K562 (cell line): ENCODE data around the gene C1D. TPM values are rescaled to one million over a fixed set of nuclear protein-coding genes. Genes with fewer than 3 reads are reported as not detected.

Source experiments
- ARID2 ChIP-seq: fragments of 450-650 bp; IDR thresholded peaks from 2 replicates; pipeline ENCODE4 v1.6.1; 2017; ENCODE audit warnings: antibody characterized with exemption, mild to moderate bottlenecking
- BACH1 ChIP-seq: fragments of 200-800 bp; sonication (Bioruptor generic); IDR thresholded peaks from 2 replicates; pipeline ENCODE4 v1.6.1; 2016; ENCODE audit warnings: missing genetic modification characterization, missing compliant biosample characterization
- BCOR ChIP-seq: fragments of 450-650 bp; IDR thresholded peaks from 2 replicates; pipeline ENCODE4 v1.6.1; 2016
- BRF2 ChIP-seq: IDR thresholded peaks from 3 replicates; pipeline ENCODE4 v1.6.1; 2011; ENCODE audit warnings: borderline replicate concordance, mild to moderate bottlenecking; ENCODE audit not compliant: insufficient read length, insufficient read depth
- CHD1 ChIP-seq: fragments of 200-600 bp; sonication (generic); IDR thresholded peaks from one replicate; pipeline ENCODE4 v1.6.1; 2012; ENCODE audit warnings: mild to moderate bottlenecking, moderate library complexity, low read length, inconsistent platforms
- ELF1 ChIP-seq: fragments of 200-800 bp; sonication (Bioruptor generic); IDR thresholded peaks from 2 replicates; pipeline ENCODE4 v1.6.1; 2016; ENCODE audit warnings: missing genetic modification characterization, missing compliant biosample characterization
- ETV6 ChIP-seq, 3 experiments: fragments of 150-350 bp in 1 of 3; sonication (generic) in 1 of 3; formaldehyde crosslinking in 1 of 3; IDR thresholded peaks; 2 replicates each; pipeline versions ENCODE4 v1.6.1 to v1.8.0; 2014 to 2022; ENCODE audit warnings: borderline replicate concordance in 2 of 3, low read depth in 2 of 3, antibody characterized with exemption in 1 of 3, low read length in 1 of 3, mild to moderate bottlenecking in 1 of 3, missing genetic modification reagents in 1 of 3
- GMEB1 ChIP-seq: fragments of 250-450 bp; sonication (Bioruptor Pico); IDR thresholded peaks from 2 replicates; pipeline ENCODE4 v1.4.0; 2020; ENCODE audit warnings: mild to moderate bottlenecking
- HDAC2 ChIP-seq: fragments of 450-650 bp; IDR thresholded peaks from 2 replicates; pipeline ENCODE4 v1.6.1; 2016; ENCODE audit warnings: mild to moderate bottlenecking
- KDM2B ChIP-seq: fragments of 250-450 bp; sonication (Bioruptor Pico); IDR thresholded peaks from 2 replicates; pipeline ENCODE4 v1.8.0; 2021; ENCODE audit warnings: mild to moderate bottlenecking, moderate library complexity
- MCM5 ChIP-seq: fragments of 450-650 bp; IDR thresholded peaks from 2 replicates; pipeline ENCODE4 v1.6.1; 2016; ENCODE audit warnings: low read depth
- MTA3 ChIP-seq: fragments of 450-650 bp; formaldehyde crosslinking; IDR thresholded peaks from 2 replicates; pipeline ENCODE4 v1.6.1; 2017; ENCODE audit warnings: mild to moderate bottlenecking, borderline replicate concordance
- NELFE ChIP-seq: IDR thresholded peaks from 2 replicates; pipeline ENCODE4 v1.6.1; 2011; ENCODE audit warnings: mild to moderate bottlenecking; ENCODE audit not compliant: insufficient read depth, insufficient read length
- SIN3A ChIP-seq, 2 experiments: fragments of 150-350 bp in 1 of 2; IDR thresholded peaks; 2 replicates each; pipeline ENCODE4 v1.6.1; 2011 to 2016; ENCODE audit warnings: borderline replicate concordance in 2 of 2, low read depth in 2 of 2, low read length in 2 of 2, mild to moderate bottlenecking in 2 of 2, moderate library complexity in 2 of 2; ENCODE audit not compliant: control insufficient read depth in 1 of 2
- SPI1 ChIP-seq: IDR thresholded peaks from 2 replicates; pipeline ENCODE4 v1.6.1; 2011; ENCODE audit warnings: low read depth, low read length, control low read depth, borderline replicate concordance
- TBL1XR1 ChIP-seq, 2 experiments: IDR thresholded peaks; 2 replicates each; pipeline ENCODE4 v1.6.1; 2012; ENCODE audit warnings: improper control_type of control experiment in 2 of 2, low read length in 2 of 2, mild to moderate bottlenecking in 1 of 2
- ZBTB12 ChIP-seq: fragments of 250-450 bp; sonication (Bioruptor Pico); IDR thresholded peaks from 2 replicates; pipeline ENCODE4 v1.4.0; 2020
- ZFP30 ChIP-seq: fragments of 250-450 bp; sonication (Bioruptor Pico); IDR thresholded peaks from 2 replicates; pipeline ENCODE4 v1.8.0; 2022; ENCODE audit warnings: moderate library complexity, mild to moderate bottlenecking, inconsistent platforms, borderline replicate concordance
- ZNF12 ChIP-seq: sonication (generic); formaldehyde crosslinking; IDR thresholded peaks from 2 replicates; pipeline ENCODE4 v1.4.0; 2020; ENCODE audit warnings: mild to moderate bottlenecking, missing genetic modification reagents
- ZNF197 ChIP-seq: fragments of 200-800 bp; sonication (Bioruptor generic); IDR thresholded peaks from 2 replicates; pipeline ENCODE4 v1.6.1; 2016; ENCODE audit warnings: low read depth, missing genetic modification characterization, missing compliant biosample characterization
- ZNF589 ChIP-seq: fragments of 200-800 bp; sonication (Bioruptor generic); IDR thresholded peaks from 2 replicates; pipeline ENCODE4 v1.6.1; 2016; ENCODE audit warnings: low read depth, missing genetic modification characterization, missing compliant biosample characterization
- polyA plus RNA-seq, 8 experiments: library from polyadenylated mRNA; depleted of rRNA in 4 of 8; stranded (reverse) in 5 of 8; unstranded in 3 of 8; fragments of >200 nt; fragmentation: Nextera tagmentation in 2 of 8; fragmentation: Illumina TruSeq in 1 of 8; extraction: Ambion mirVana in 2 of 8; extraction: Trizol in 1 of 8; gene quantifications; 2 replicates each; pipeline versions ENCODE4 v1.2.1 to v1.2.3, GENCODE V29; 2011 to 2014; ENCODE audit warnings: inconsistent platforms in 1 of 8, missing spikeins in 1 of 8
- total RNA-seq, 7 experiments: library from RNA; depleted of rRNA in 6 of 7; stranded (reverse); fragments of >200 nt in 6 of 7; fragmentation: Illumina TruSeq in 2 of 7; extraction: Trizol in 2 of 7; gene quantifications; 2 replicates each; pipeline versions ENCODE4 v1.2.1 to v1.2.3, GENCODE V29; 2011 to 2021; ENCODE audit warnings: low replicate concordance in 1 of 7
- TF ChIP-seq, protein P1 (sequence below): fragments of 450-650 bp; IDR thresholded peaks from 2 replicates; pipeline ENCODE4 v1.6.1; 2016; ENCODE audit warnings: borderline replicate concordance

C1D gene
- total and polyA plus RNA-seq, 9 of the 15 experiments (the other 6 are each of a cell fraction or from before 2014, with no cell fraction given): 33.2 to 123 (median 56.5) TPM

DNA sequence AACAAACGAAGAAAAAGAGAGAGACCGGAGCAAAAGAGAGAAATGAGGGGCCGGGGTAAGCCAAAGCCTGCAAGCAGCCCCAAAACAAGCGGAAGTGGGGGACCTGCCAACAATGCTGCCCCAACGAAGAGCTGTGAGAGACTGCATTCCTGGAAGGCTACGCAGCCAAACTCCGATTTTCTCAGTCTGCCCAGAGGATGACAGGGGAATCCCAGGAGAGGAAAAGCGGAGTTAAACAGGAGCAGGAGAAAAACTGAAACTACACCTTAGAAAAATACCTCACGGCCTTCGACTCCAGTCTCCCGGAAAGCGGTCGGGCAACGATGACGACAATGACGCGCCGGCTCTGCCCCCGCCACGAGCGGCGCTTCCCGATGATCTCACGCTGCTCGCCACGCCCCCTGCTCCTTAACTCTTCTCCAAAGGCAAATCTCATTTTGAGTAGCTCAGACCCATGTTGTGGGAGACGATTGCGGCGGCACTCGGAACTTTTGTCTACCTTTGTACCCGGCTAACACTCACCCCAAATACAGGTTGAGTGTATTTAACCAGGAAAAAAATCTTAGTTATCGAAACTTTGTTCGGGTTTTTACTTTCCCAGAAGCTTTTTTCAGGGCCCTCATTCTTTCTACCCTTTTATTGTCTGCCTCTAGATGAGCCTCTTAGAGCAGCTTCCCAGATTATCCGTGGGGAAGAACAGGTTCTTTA lies at the start of gene C1D (continued):
- TF ChIP-seq ELF1 (tag) (peak; percentile 86), ZNF589 (no peak), TBL1XR1 (IDR thresholded peaks at IDR 0.05; ENCODE audit: low read length in 2 of 2) (peak in 1 of 2 experiments; percentile 96; a peak in 2 of 4 replicates), BCOR (no peak), ZNF197 (CRISPR knock-in tag) (no peak), BRF2 (no peak), ZBTB12 (CRISPR knock-in tag) (peak; percentile 99), ETV6 (IDR thresholded peaks at IDR 0.05; ENCODE audit: borderline replicate concordance in 1 of 2, low read depth in 2 of 2, low read length in 1 of 2) (no peak), ETV6 (CRISPR knock-in tag; IDR thresholded peaks at IDR 0.05; ENCODE audit: borderline replicate concordance) (no peak), HDAC2 (peak; percentile 31; the same call in 1 of the 2 replicates), NELFE (no peak), SIN3A (IDR thresholded peaks at IDR 0.05; ENCODE audit: borderline replicate concordance in 2 of 2, control insufficient read depth in 1 of 2, low read depth in 2 of 2, low read length in 2 of 2) (peak; percentile 64 to 74; a peak in 2 of 4 replicates), MTA3 (peak; percentile 41; the same call in 1 of the 2 replicates), KDM2B (CRISPR knock-in tag) (no peak), CHD1 (no peak), ZFP30 (CRISPR knock-in tag) (no peak), ZNF12 (no peak), BACH1 (tag) (no peak), GMEB1 (CRISPR knock-in tag) (peak; percentile 48; the same call in 1 of the 2 replicates), SPI1 (peak; percentile 81), MCM5 (no peak), ARID2 (no peak)
- TF ChIP-seq, protein P1, sequence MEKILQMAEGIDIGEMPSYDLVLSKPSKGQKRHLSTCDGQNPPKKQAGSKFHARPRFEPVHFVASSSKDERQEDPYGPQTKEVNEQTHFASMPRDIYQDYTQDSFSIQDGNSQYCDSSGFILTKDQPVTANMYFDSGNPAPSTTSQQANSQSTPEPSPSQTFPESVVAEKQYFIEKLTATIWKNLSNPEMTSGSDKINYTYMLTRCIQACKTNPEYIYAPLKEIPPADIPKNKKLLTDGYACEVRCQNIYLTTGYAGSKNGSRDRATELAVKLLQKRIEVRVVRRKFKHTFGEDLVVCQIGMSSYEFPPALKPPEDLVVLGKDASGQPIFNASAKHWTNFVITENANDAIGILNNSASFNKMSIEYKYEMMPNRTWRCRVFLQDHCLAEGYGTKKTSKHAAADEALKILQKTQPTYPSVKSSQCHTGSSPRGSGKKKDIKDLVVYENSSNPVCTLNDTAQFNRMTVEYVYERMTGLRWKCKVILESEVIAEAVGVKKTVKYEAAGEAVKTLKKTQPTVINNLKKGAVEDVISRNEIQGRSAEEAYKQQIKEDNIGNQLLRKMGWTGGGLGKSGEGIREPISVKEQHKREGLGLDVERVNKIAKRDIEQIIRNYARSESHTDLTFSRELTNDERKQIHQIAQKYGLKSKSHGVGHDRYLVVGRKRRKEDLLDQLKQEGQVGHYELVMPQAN: peak; percentile 73; the same call in 1 of the 2 replicates
